GM21576 (cell line): Measurements from ENCODE around the gene MARCHF6.

Source experiments
- ATAC-seq: cut with Tn5 transposase; IDR thresholded peaks from one replicate; pipeline ENCODE4 v1.9.1; 2021; ENCODE audit warnings: mild to moderate bottlenecking, moderate library complexity; ENCODE audit not compliant: unreplicated experiment

The MARCHF6 gene

GRCh38 chr5:10321882-10322281 is 31.6 kb upstream of the MARCHF6 start:
- no peak for ATAC-seq

GRCh38 chr5:10323588-10324488 is 29.7 kb upstream of the MARCHF6 start:
- no peak for ATAC-seq

- no peak for ATAC-seq
Observed at GRCh38 chr5:10324518-10325370, 28.8 kb upstream of the MARCHF6 start.

GRCh38 chr5:10328323-10328722 is 25.2 kb upstream of the MARCHF6 start:
- ATAC-seq, result no peak

- ATAC-seq, result no peak
Observed at GRCh38 chr5:10329446-10329819, 24.1 kb upstream of the MARCHF6 start.

GRCh38 chr5:10329820-10330481 is 23.5 kb upstream of the MARCHF6 start:
- no peak for ATAC-seq

GRCh38 chr5:10330511-10331230 is 22.8 kb upstream of the MARCHF6 start:
- no peak for ATAC-seq

- ATAC-seq, result no peak
Observed at GRCh38 chr5:10331341-10331796, 22.1 kb upstream of the MARCHF6 start.

- ATAC-seq, result no peak
Observed at GRCh38 chr5:10332301-10332700, 21.2 kb upstream of the MARCHF6 start.

GRCh38 chr5:10333154-10334006 is 20.1 kb upstream of the MARCHF6 start:
- ATAC-seq, result peak; percentile 60

- no peak for ATAC-seq
Observed at GRCh38 chr5:10334831-10335230, 18.7 kb upstream of the MARCHF6 start.

- no peak for ATAC-seq
Observed at GRCh38 chr5:10335711-10336470, 17.6 kb upstream of the MARCHF6 start.

GRCh38 chr5:10337107-10337506 is 16.4 kb upstream of the MARCHF6 start:
- no peak for ATAC-seq

- ATAC-seq, result no peak
Observed at GRCh38 chr5:10337986-10338385, 15.5 kb upstream of the MARCHF6 start.

GRCh38 chr5:10338686-10339057 is 14.8 kb upstream of the MARCHF6 start:
- no peak for ATAC-seq

GRCh38 chr5:10339058-10339811 is 14.3 kb upstream of the MARCHF6 start:
- ATAC-seq, result no peak

GRCh38 chr5:10339958-10340357 is 13.5 kb upstream of the MARCHF6 start:
- no peak for ATAC-seq

GRCh38 chr5:10343486-10343885 is 10.0 kb upstream of the MARCHF6 start:
- ATAC-seq, result no peak
